Measurements from ENCODE around the gene PRSS2. TPM values are rescaled to one million over a fixed set of nuclear protein-coding genes. Genes with fewer than 3 reads are reported as not detected.
"Not testable (repeated sequence)": the region's sequence is repeated elsewhere in the genome, so short reads cannot be mapped to it uniquely, and the experiment has no call there.

The PRSS2 gene
- total RNA-seq, 2 donors from 2014 or later = not detected

- H3K9me3 ChIP-seq = no peaks in the 10 kb centered on the region
- peaks cover 3% of the 10 kb centered on the region for H3K27me3 ChIP-seq (replicated peaks; ENCODE audit: insufficient read depth)
- DNase-seq (ENCODE audit: low spot score) = no peak
- WGBS = 61% methylated on average over 3 of the region's 3 CpGs
- H3K36me3 ChIP-seq = no peaks in the 10 kb centered on the region
- H3K4me3 ChIP-seq = no peak overlapping the region
- TF ChIP-seq POLR2AphosphoS5 (IDR thresholded peaks at IDR 0.05) (no peak), POLR2A (IDR thresholded peaks at IDR 0.05) (no peak)
- TF ChIP-seq, protein P1, sequence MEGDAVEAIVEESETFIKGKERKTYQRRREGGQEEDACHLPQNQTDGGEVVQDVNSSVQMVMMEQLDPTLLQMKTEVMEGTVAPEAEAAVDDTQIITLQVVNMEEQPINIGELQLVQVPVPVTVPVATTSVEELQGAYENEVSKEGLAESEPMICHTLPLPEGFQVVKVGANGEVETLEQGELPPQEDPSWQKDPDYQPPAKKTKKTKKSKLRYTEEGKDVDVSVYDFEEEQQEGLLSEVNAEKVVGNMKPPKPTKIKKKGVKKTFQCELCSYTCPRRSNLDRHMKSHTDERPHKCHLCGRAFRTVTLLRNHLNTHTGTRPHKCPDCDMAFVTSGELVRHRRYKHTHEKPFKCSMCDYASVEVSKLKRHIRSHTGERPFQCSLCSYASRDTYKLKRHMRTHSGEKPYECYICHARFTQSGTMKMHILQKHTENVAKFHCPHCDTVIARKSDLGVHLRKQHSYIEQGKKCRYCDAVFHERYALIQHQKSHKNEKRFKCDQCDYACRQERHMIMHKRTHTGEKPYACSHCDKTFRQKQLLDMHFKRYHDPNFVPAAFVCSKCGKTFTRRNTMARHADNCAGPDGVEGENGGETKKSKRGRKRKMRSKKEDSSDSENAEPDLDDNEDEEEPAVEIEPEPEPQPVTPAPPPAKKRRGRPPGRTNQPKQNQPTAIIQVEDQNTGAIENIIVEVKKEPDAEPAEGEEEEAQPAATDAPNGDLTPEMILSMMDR (IDR thresholded peaks at IDR 0.05) = no peak
- H3K4me1 ChIP-seq (replicated peaks) = no peaks in the 10 kb centered on the region
- H3K27ac ChIP-seq = no peak overlapping the region
- intact Hi-C loops (cut with DNase I) = no loop called here
Measured at GRCh38 chr7:142752376-142753225, 18.2 kb upstream of the PRSS2 start.

DNA sequence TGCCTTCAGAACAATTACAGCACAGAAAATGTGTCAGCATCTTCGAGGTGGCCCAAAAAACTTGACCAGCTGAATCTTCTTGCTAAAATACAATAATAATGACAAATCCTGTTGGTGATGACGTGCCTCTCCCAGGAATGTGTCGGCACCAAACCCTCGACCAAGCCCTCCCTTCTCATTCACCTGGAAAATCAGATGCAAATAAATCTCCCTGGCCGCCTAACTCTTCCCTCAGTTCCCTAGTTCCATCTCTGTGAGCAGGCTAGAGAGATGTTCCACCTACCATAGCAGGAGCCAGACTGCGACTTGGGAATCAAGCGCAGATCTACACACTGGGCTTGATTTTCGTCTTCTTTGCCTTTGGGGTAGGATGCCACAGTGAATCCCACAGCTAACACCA is 17.4 kb upstream of the PRSS2 start:
- no peaks in the 10 kb centered on the region for H3K9me3 ChIP-seq
- intact Hi-C loops (cut with DNase I) = no loop called here
- H3K36me3 ChIP-seq = no peaks in the 10 kb centered on the region

DNA sequence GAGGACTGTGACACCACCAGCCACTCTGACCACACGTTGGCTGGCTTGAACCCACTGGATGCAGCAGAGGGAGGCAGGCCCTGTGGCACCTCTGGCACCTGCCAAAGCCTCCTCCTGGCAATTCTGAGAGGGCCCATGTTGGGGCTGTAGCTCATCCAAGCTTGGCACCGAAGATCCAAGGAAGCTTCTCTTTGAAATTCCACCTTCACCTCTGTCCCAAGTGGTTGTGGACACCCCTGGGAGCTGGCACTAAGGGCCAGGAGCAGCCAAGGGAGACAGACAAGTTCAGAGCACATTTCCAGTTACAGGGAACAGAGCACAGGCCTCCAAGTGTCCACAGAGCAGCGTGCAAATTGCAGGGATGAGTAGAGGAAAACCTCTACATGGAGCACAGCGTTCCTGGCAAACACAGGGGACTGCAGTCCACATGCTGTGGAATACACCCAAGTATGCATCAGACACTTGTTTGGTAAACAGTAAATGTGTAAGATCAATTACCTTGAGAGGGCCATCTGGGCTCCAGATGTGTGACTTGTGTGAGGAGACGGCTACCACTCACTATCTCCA is 16.8 kb upstream of the PRSS2 start:
- H3K27ac ChIP-seq; intact Hi-C loops (cut with DNase I); H3K4me1 ChIP-seq (replicated peaks); DNase-seq (ENCODE audit: low spot score); H3K4me3 ChIP-seq; H3K36me3 ChIP-seq; H3K9me3 ChIP-seq; H3K27me3 ChIP-seq (replicated peaks; ENCODE audit: insufficient read depth): not testable (repeated sequence)
- WGBS = 56% methylated on average over 5 of the region's 5 CpGs

More for the DNA sequence above, 17.4 kb upstream of the PRSS2 start:
- Histone ChIP-seq H3K4me3 (no peak overlapping the region), H3K27ac (no peak overlapping the region), H3K27me3 (replicated peaks; ENCODE audit: insufficient read depth) (peaks cover 3% of the 10 kb centered on the region), H3K4me1 (replicated peaks) (no peaks in the 10 kb centered on the region)
- WGBS = 73% methylated on average over 8 of the region's 8 CpGs
- DNase-seq (ENCODE audit: low spot score) = no peak
- TF ChIP-seq, protein P1 (IDR thresholded peaks at IDR 0.05) = no peak
- TF ChIP-seq POLR2A (IDR thresholded peaks at IDR 0.05) = no peak
- TF ChIP-seq POLR2AphosphoS5 (IDR thresholded peaks at IDR 0.05) = no peak

- H3K4me3 ChIP-seq = no peak overlapping the region
- peaks cover 2% of the 10 kb centered on the region for H3K27me3 ChIP-seq (replicated peaks; ENCODE audit: insufficient read depth)
- intact Hi-C loops (cut with DNase I) = no loop called here
- no peaks in the 10 kb centered on the region for H3K9me3 ChIP-seq
- H3K4me1 ChIP-seq (replicated peaks) = no peaks in the 10 kb centered on the region
- TF ChIP-seq POLR2A (IDR thresholded peaks at IDR 0.05) (no peak), POLR2AphosphoS5 (IDR thresholded peaks at IDR 0.05) (no peak)
- TF ChIP-seq, protein P1 (IDR thresholded peaks at IDR 0.05) = no peak
- H3K27ac ChIP-seq = no peak overlapping the region
- WGBS = 81% methylated on average over 10 of the region's 10 CpGs
- no peak for DNase-seq (ENCODE audit: low spot score)
- no peaks in the 10 kb centered on the region for H3K36me3 ChIP-seq
Measured at GRCh38 chr7:142754681-142755575, 15.8 kb upstream of the PRSS2 start.

DNA sequence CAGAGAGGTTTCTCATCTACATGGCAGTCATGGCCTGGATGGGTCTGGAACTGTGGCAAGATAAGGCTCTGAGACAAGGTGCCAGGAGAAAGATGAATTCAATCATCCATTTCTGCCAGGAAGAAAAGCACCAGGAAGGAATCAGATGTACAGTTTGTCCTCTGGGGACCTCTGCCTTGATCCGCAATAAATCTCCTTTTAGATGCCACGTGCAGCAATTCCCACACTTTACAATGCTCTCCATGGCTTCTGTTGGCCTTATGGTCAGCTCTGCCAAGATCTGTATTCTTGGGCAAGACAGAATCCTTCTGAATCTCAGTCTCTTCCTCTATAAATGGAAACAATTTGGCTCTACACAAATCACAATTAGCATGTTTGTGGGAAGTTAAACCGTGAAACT is 12.5 kb upstream of the PRSS2 start:
- H3K9me3 ChIP-seq; DNase-seq (ENCODE audit: low spot score); intact Hi-C loops (cut with DNase I); H3K4me3 ChIP-seq; H3K4me1 ChIP-seq (replicated peaks); H3K36me3 ChIP-seq; H3K27ac ChIP-seq; H3K27me3 ChIP-seq (replicated peaks; ENCODE audit: insufficient read depth): not testable (repeated sequence)
- WGBS = 65% methylated on average over 3 of the region's 3 CpGs
